Heart right ventricle (tissue), 16 donors: ENCODE data around the gene FAF1. TPM values are rescaled to one million over a fixed set of nuclear protein-coding genes. Genes with fewer than 3 reads are reported as not detected.

Experiments used
- ATAC-seq, 8 donors: fragments of 200-7000 bp; cut with Tn5 transposase; one replicate each; pipeline ENCODE4 v1.9.1; 2020; ENCODE audit warnings: mild to moderate bottlenecking in 8 of 8, moderate library complexity in 8 of 8, moderate number of reproducible peaks in 1 of 8
- DNase-seq, 2 donors: peaks; one replicate each; pipeline ENCODE4 v3.0.0-alpha.2; 2020
- H3K27ac ChIP-seq, 10 donors: fragments of 200-600 bp; sonication (generic) in 2 of 10; one replicate each; pipeline versions ENCODE4 v1.5.0 to v1.8.0; 2020 to 2022; ENCODE audit warnings: mild to moderate bottlenecking in 3 of 10
- H3K27me3 ChIP-seq, 7 donors: fragments of 200-600 bp; one replicate each; pipeline ENCODE4 v1.8.0; 2021 to 2022; ENCODE audit warnings: mild to moderate bottlenecking in 2 of 7
- H3K36me3 ChIP-seq, 9 donors: fragments of 200-600 bp; sonication (generic) in 1 of 9; one replicate each; pipeline versions ENCODE4 v1.5.0 to v1.8.0; 2020 to 2022; ENCODE audit warnings: mild to moderate bottlenecking in 2 of 9
- H3K4me1 ChIP-seq, 9 donors: fragments of 200-600 bp; sonication (generic) in 1 of 9; one replicate each; pipeline versions ENCODE4 v1.5.0 to v1.8.0; 2020 to 2022; ENCODE audit warnings: mild to moderate bottlenecking in 4 of 9
- H3K4me3 ChIP-seq, 10 donors: fragments of 200-600 bp; sonication (generic) in 2 of 10; one replicate each; pipeline versions ENCODE4 v1.5.0 to v1.8.0; 2020 to 2022; ENCODE audit warnings: mild to moderate bottlenecking in 7 of 10, moderate library complexity in 2 of 10
- H3K9me3 ChIP-seq, 11 donors: fragments of 200-600 bp in 10 of 11; sonication (generic) in 2 of 11; one replicate each; pipeline versions ENCODE4 v1.5.0 to v1.8.0; 2013 to 2022; ENCODE audit warnings: mild to moderate bottlenecking in 2 of 11, control low read depth in 1 of 11, moderate library complexity in 1 of 11
- CTCF ChIP-seq, 9 donors: fragments of 200-600 bp; sonication (generic) in 2 of 9; IDR thresholded peaks; one replicate each; pipeline versions ENCODE4 v1.5.0 to v1.8.0; 2021 to 2022; ENCODE audit warnings: antibody characterized with exemption in 9 of 9, mild to moderate bottlenecking in 5 of 9, moderate library complexity in 1 of 9
- WGBS, 2 donors: extraction: QIAGEN DNeasy Blood & Tissue Kit; methylation state at CpG; one replicate each; pipeline ENCODE4 v1.1.7; 2013; ENCODE audit warnings: inconsistent platforms in 1 of 2; 5-methylcytosine and 5-hydroxymethylcytosine counted together
- intact Hi-C, 10 donors: fragments of 100-400 bp; cut with DNase I; formaldehyde crosslinking; loops; one replicate each; pipeline versions ENCODE4 v1.11.1 to v1.14.2; 2022
- polyA plus RNA-seq, 2 donors: library from polyadenylated mRNA; stranded (reverse); fragments of 200-250 nt; gene quantifications; one replicate each; pipeline ENCODE4 v1.2.3, GENCODE V29; 2013
- total RNA-seq, 10 donors: library from RNA; stranded (reverse); fragmentation: NEBNext Ultra II Directional in 3 of 10; extraction: Animal tissue kit (Norgen Biotek cat#: 25700) in 3 of 10; gene quantifications; one replicate each; pipeline versions ENCODE4 v1.2.1 to v1.2.4, GENCODE V29; 2021 to 2023
- donor health status: Arrhythmogenic right ventricular cardiomyopathy.
- donor health status: ischemic (EF 13 %, LVEDD 7.1; RV severe dilation, severe dysfunction).
- donor health status: healthy with polysubstance abuse.
- donor health status: DM: no; HTN: yes; CAD: no.
- donor health status: DM: no; HTN: no; CAD: no.
- donor health status: ischemic (EF 25% LVEDD 6.9; RV normal size, moderate dysfunction).
- donor health status: ischemic (EF 25% LVEDD 5.7; RV mildly dilated, moderate dysfunction).
- donor health status: healthy.
- donor health status: DM: yes; HTN: yes; CAD: no.
- donor health status: Ischemic cardiomyopathy.
- donor health status: ischemic (EF 35%, LVEDD 5.7; RV mildly dilated, moderate dysfunction).
- donor health status: nonischemic (EF 11% LVEDD 7.7; RV severe dilation, severe dysfunction).
- donor health status: DM: yes; HTN: yes; CAD: no.
- donor health status: PGD.
- donor health status: ischemic (EF 29% LVEDD 5.4; RV normal size, mild dysfunction).
- donor health status: nonischemic (EF 23%, LVEDD 6.1; RV moderate dilation, normal function).

Gene FAF1
- total and polyA plus RNA-seq, 12 donors: 30.9 to 102 (median 88.9) TPM

- Histone ChIP-seq H3K36me3 (no peaks in the 10 kb centered on the region), H3K9me3 (no peaks in the 10 kb centered on the region), H3K27ac (peak overlapping the region in 7 of 10 donors; percentile 2 to 100 (median 99)), H3K4me1 (peaks cover 0 to 46% (median 20%) of the 10 kb centered on the region in 9 donors), H3K4me3 (peak overlapping the region in 5 of 10 donors; percentile 3 to 27 (median 16)), H3K27me3 (peaks cover 0 to 65% (median 0%) of the 10 kb centered on the region in 7 donors)
- 77 to 83% methylated on average over 1 of the region's 1 CpG for WGBS, 2 donors
- TF ChIP-seq CTCF (IDR thresholded peaks at IDR 0.05): no peak
- DNase-seq (peak in 1 of 2 donors; percentile 10), ATAC-seq (peak in 1 of 8 donors; percentile 35)
- intact Hi-C loops: no loop called here
Measured at GRCh38 chr1:50981741-50982140, 21.7 kb upstream of the FAF1 start.

GRCh38 chr1:50980505-50980904, 20.4 kb upstream of the FAF1 start:
- intact Hi-C loops: no loop called here
- H3K9me3 ChIP-seq: no peaks in the 10 kb centered on the region
- H3K36me3 ChIP-seq: no peaks in the 10 kb centered on the region
- no peak for TF ChIP-seq CTCF (IDR thresholded peaks at IDR 0.05)
- peaks cover 0 to 58% (median 26%) of the 10 kb centered on the region in 9 donors for H3K4me1 ChIP-seq
- DNase-seq: no peak
- no peak for ATAC-seq
- peak overlapping the region in 7 of 10 donors; percentile 2 to 100 (median 99) for H3K27ac ChIP-seq
- H3K27me3 ChIP-seq: peaks cover 0 to 69% (median 0%) of the 10 kb centered on the region in 7 donors
- H3K4me3 ChIP-seq: peak overlapping the region in 2 of 10 donors; percentile 89 to 94

- DNase-seq (no peak), ATAC-seq (no peak)
- Histone ChIP-seq H3K36me3 (no peaks in the 10 kb centered on the region), H3K4me3 (peak overlapping the region in 7 of 10 donors; percentile 75 to 94 (median 89)), H3K9me3 (no peaks in the 10 kb centered on the region), H3K4me1 (peaks cover 0 to 64% (median 26%) of the 10 kb centered on the region in 9 donors), H3K27me3 (peaks cover 0 to 63% (median 0%) of the 10 kb centered on the region in 7 donors), H3K27ac (peak overlapping the region in 9 of 10 donors; percentile 97 to 100 (median 99))
- intact Hi-C loops: loop anchor here in 2 of 10 donors (10.0 kb wide), 2 partner anchors 205 to 535 kb away; partner anchors contain the start of gene EPS15 (in 1 of the 2)
- whole genome bisulfite sequencing, 2 donors: 76 to 81% methylated on average over 1 of the region's 1 CpG
- no peak for TF ChIP-seq CTCF (IDR thresholded peaks at IDR 0.05)
Measured at GRCh38 chr1:50979937-50980336, 19.9 kb upstream of the FAF1 start.

GRCh38 chr1:50978852-50979781, 19.1 kb upstream of the FAF1 start:
- intact Hi-C loops: loop anchor here in 2 of 10 donors (10.0 kb wide), 2 partner anchors 204 to 536 kb away; partner anchors contain the start of gene EPS15 (in 1 of the 2)
- H3K4me3 ChIP-seq: peak overlapping the region; percentile 68 to 94 (median 89)
- H3K27ac ChIP-seq: peak overlapping the region; percentile 97 to 100 (median 99)
- H3K9me3 ChIP-seq: no peaks in the 10 kb centered on the region
- 23 to 25% methylated on average over 10 of the region's 10 CpGs for WGBS, 2 donors
- DNase-seq (peak in 1 of 2 donors; percentile 19), ATAC-seq (peak in 7 of 8 donors; percentile 9 to 63 (median 48))
- H3K4me1 ChIP-seq: peaks cover 0 to 61% (median 26%) of the 10 kb centered on the region in 9 donors
- H3K36me3 ChIP-seq: no peaks in the 10 kb centered on the region
- TF ChIP-seq CTCF (IDR thresholded peaks at IDR 0.05): no peak
- H3K27me3 ChIP-seq: peaks cover 0 to 63% (median 0%) of the 10 kb centered on the region in 7 donors
